Measurements from ENCODE around the gene CENPT. TPM values are rescaled to one million over a fixed set of nuclear protein-coding genes. Genes with fewer than 3 reads are reported as not detected.

CENPT gene
- total RNA-seq, 2 experiments from 2014 or later: 55.4 to 85.3 TPM

GRCh38 chr16:67834242-67834614 is 13.3 kb downstream of the CENPT start:
- intact Hi-C loops (cut with micrococcal nuclease; ENCODE audit: unreplicated experiment): no loop called here

GRCh38 chr16:67833415-67834241 is 13.9 kb downstream of the CENPT start:
- Histone ChIP-seq H3K4me2 (ENCODE audit: low read length) (peak overlapping the region; percentile 86), H4K20me1 (ENCODE audit: insufficient read depth, low read length) (no peaks in the 10 kb centered on the region), H3K27ac (ENCODE audit: low read depth, low read length, poor library complexity, severe bottlenecking) (no peak overlapping the region), H3K9me3 (ENCODE audit: low read length) (no peaks in the 10 kb centered on the region), H3K79me2 (ENCODE audit: insufficient read depth, low read depth, low read length) (peaks cover 5% of the 10 kb centered on the region; the same call in 1 of the 2 replicates), H3K9me2 (ENCODE audit: insufficient read depth, low read length) (no peaks in the 10 kb centered on the region), H2AFZ (ENCODE audit: low read length) (peak overlapping the region; percentile 80), H3K36me3 (ENCODE audit: insufficient read depth, low read length) (peaks cover 15% of the 10 kb centered on the region; the same call in 1 of the 2 replicates), H3K4me1 (ENCODE audit: insufficient read depth, low read length, poor library complexity, severe bottlenecking) (peaks cover 10% of the 10 kb centered on the region), H3K4me3 (ENCODE audit: low read depth, low read length, poor library complexity, severe bottlenecking) (peak overlapping the region; percentile 73)
- peak; percentile 96 for DNase-seq (ENCODE audit: low spot score)
- no TSS peak for BruUV-seq (replicated peaks)
- TF ChIP-seq CTCF (conservative IDR thresholded peaks at IDR 0.05; ENCODE audit: low read length) (no peak), EZH2phosphoT487 (IDR thresholded peaks at IDR 0.05; ENCODE audit: borderline replicate concordance, low read depth, low read length) (no peak)
- intact Hi-C loops (cut with micrococcal nuclease; ENCODE audit: unreplicated experiment): no loop called here
- CTCF ChIA-PET (ENCODE audit: unreplicated experiment): interaction anchor here (1.5 kb wide), 1 partner anchor 13 kb away, joined by 5 read pairs; the partner anchor contains the start of gene NUTF2
- POLR2A ChIA-PET: interaction anchor here (0.6 to 1.4 kb wide), 5 partner anchors 11 to 278 kb away, joined by 3 to 5 read pairs (median 4); partner anchors contain the start of genes CARMIL2 and GFOD2

More at GRCh38 chr16:67834242-67834614, 13.3 kb downstream of the CENPT start:
- TF ChIP-seq EZH2phosphoT487 (IDR thresholded peaks at IDR 0.05; ENCODE audit: borderline replicate concordance, low read depth, low read length): no peak
- Histone ChIP-seq H3K9me3 (ENCODE audit: low read length) (no peaks in the 10 kb centered on the region), H3K36me3 (ENCODE audit: insufficient read depth, low read length) (peaks cover 15% of the 10 kb centered on the region; the same call in 1 of the 2 replicates), H3K9me2 (ENCODE audit: insufficient read depth, low read length) (no peaks in the 10 kb centered on the region), H3K4me3 (ENCODE audit: low read depth, low read length, poor library complexity, severe bottlenecking) (peak overlapping the region; percentile 73), H3K27ac (ENCODE audit: low read depth, low read length, poor library complexity, severe bottlenecking) (no peak overlapping the region), H3K4me1 (ENCODE audit: insufficient read depth, low read length, poor library complexity, severe bottlenecking) (peaks cover 10% of the 10 kb centered on the region), H4K20me1 (ENCODE audit: insufficient read depth, low read length) (no peaks in the 10 kb centered on the region), H3K79me2 (ENCODE audit: insufficient read depth, low read depth, low read length) (peaks cover 5% of the 10 kb centered on the region; the same call in 1 of the 2 replicates), H2AFZ (ENCODE audit: low read length) (peak overlapping the region; percentile 80), H3K4me2 (ENCODE audit: low read length) (peak overlapping the region; percentile 86)
- POLR2A ChIA-PET: interaction anchor here (0.6 to 1.4 kb wide), 4 partner anchors 10 to 279 kb away, joined by 3 to 5 read pairs (median 4); partner anchors contain the start of gene CARMIL2
- BruUV-seq (replicated peaks): no TSS peak
- CTCF ChIA-PET (ENCODE audit: unreplicated experiment): interaction anchor here (1.5 kb wide), 1 partner anchor 12 kb away, joined by 5 read pairs; the partner anchor contains the start of gene NUTF2
- no peak for DNase-seq (ENCODE audit: low spot score)

- POLR2A ChIA-PET: interaction anchor here (0.8 kb wide), 1 partner anchor 114 kb away, joined by 3 read pairs; the partner anchor contains the start of gene GFOD2
- TF ChIP-seq EZH2phosphoT487 (IDR thresholded peaks at IDR 0.05; ENCODE audit: borderline replicate concordance, low read depth, low read length): no peak
- no peak for TF ChIP-seq CTCF (conservative IDR thresholded peaks at IDR 0.05; ENCODE audit: low read length)
- DNase-seq (ENCODE audit: low spot score): no peak
- peaks cover 10% of the 10 kb centered on the region for H3K4me1 ChIP-seq (ENCODE audit: insufficient read depth, low read length, poor library complexity, severe bottlenecking)
- peaks cover 5% of the 10 kb centered on the region; the same call in 1 of the 2 replicates for H3K79me2 ChIP-seq (ENCODE audit: insufficient read depth, low read depth, low read length)
- H3K9me3 ChIP-seq (ENCODE audit: low read length): no peaks in the 10 kb centered on the region
- H3K4me3 ChIP-seq (ENCODE audit: low read depth, low read length, poor library complexity, severe bottlenecking): peak overlapping the region; percentile 73
- H3K9me2 ChIP-seq (ENCODE audit: insufficient read depth, low read length): no peaks in the 10 kb centered on the region
- no peaks in the 10 kb centered on the region for H4K20me1 ChIP-seq (ENCODE audit: insufficient read depth, low read length)
- no TSS peak for BruUV-seq (replicated peaks)
- H2AFZ ChIP-seq (ENCODE audit: low read length): peak overlapping the region; percentile 80; the same call in 1 of the 2 replicates
- H3K4me2 ChIP-seq (ENCODE audit: low read length): peak overlapping the region; percentile 86
- H3K36me3 ChIP-seq (ENCODE audit: insufficient read depth, low read length): peaks cover 15% of the 10 kb centered on the region; the same call in 1 of the 2 replicates
- CTCF ChIA-PET (ENCODE audit: unreplicated experiment): interaction anchor here (1.5 kb wide), 1 partner anchor 13 kb away, joined by 5 read pairs; the partner anchor contains the start of gene NUTF2
- H3K27ac ChIP-seq (ENCODE audit: low read depth, low read length, poor library complexity, severe bottlenecking): no peak overlapping the region
- intact Hi-C loops (cut with micrococcal nuclease; ENCODE audit: unreplicated experiment): no loop called here
Measured at GRCh38 chr16:67833030-67833414, 14.5 kb downstream of the CENPT start.
